Nephron (organoid): Measurements from ENCODE around the gene PTPRU.

ENCODE experiments used
- H3K27ac Mint-ChIP-seq, 3 experiments: 2 replicates each; pipeline ENCODE4 v1.8.0; 2020; ENCODE audit warnings: mixed read lengths in 3 of 3, mild to moderate bottlenecking in 2 of 3, moderate library complexity in 1 of 3
- H3K27me3 Mint-ChIP-seq: 2 replicates; pipeline ENCODE4 v1.8.0; 2021; ENCODE audit warnings: low read depth, mild to moderate bottlenecking, moderate library complexity, mixed read lengths
- H3K36me3 Mint-ChIP-seq: 2 replicates; pipeline ENCODE4 v1.8.0; 2020; ENCODE audit warnings: low read depth, mixed read lengths
- H3K4me1 Mint-ChIP-seq: 2 replicates; pipeline ENCODE4 v1.8.0; 2020; ENCODE audit warnings: mixed read lengths
- H3K4me3 Mint-ChIP-seq, 3 experiments: 2 replicates each; pipeline ENCODE4 v1.8.0; 2020; ENCODE audit warnings: mild to moderate bottlenecking in 3 of 3, mixed read lengths in 3 of 3, moderate library complexity in 2 of 3
- H3K9me3 Mint-ChIP-seq: 2 replicates; pipeline ENCODE4 v1.8.0; 2020; ENCODE audit warnings: mixed read lengths
- CTCF ChIP-seq, 3 experiments: fragments of 200-600 bp; sonication (generic); IDR thresholded peaks; one replicate each; pipeline ENCODE4 v1.5.0; 2021; ENCODE audit warnings: antibody characterized with exemption in 3 of 3; ENCODE audit not compliant: unreplicated experiment in 3 of 3

Gene PTPRU

GRCh38 chr1:29332204-29332603, 95.9 kb downstream of the PTPRU start:
- Mint-ChIP-seq H3K36me3 (peaks cover 3% of the 10 kb centered on the region), H3K4me1 (peaks cover 23% of the 10 kb centered on the region), H3K27me3 (peaks cover 10% of the 10 kb centered on the region), H3K4me3 (no peak overlapping the region), H3K27ac (peak overlapping the region in 2 of 3 experiments; percentile 7 to 20), H3K9me3 (no peaks in the 10 kb centered on the region)
- peak; percentile 25 to 37 (median 33) for TF ChIP-seq CTCF (IDR thresholded peaks at IDR 0.05; ENCODE audit: unreplicated experiment in 3 of 3)

- Mint-ChIP-seq H3K36me3 (no peaks in the 10 kb centered on the region), H3K4me3 (no peak overlapping the region), H3K9me3 (no peaks in the 10 kb centered on the region), H3K4me1 (peaks cover 23% of the 10 kb centered on the region), H3K27me3 (peaks cover 10% of the 10 kb centered on the region), H3K27ac (no peak overlapping the region)
- TF ChIP-seq CTCF (IDR thresholded peaks at IDR 0.05; ENCODE audit: unreplicated experiment in 3 of 3), result no peak
Measured at GRCh38 chr1:29333008-29333407, 96.7 kb downstream of the PTPRU start.

- no peak for TF ChIP-seq CTCF (IDR thresholded peaks at IDR 0.05; ENCODE audit: unreplicated experiment in 3 of 3)
- H3K4me1 Mint-ChIP-seq, result peaks cover 24% of the 10 kb centered on the region
- H3K36me3 Mint-ChIP-seq, result no peaks in the 10 kb centered on the region
- no peaks in the 10 kb centered on the region for H3K9me3 Mint-ChIP-seq
- H3K27me3 Mint-ChIP-seq, result peaks cover 5% of the 10 kb centered on the region
- H3K27ac Mint-ChIP-seq, result no peak overlapping the region
- H3K4me3 Mint-ChIP-seq, result no peak overlapping the region
Measured at GRCh38 chr1:29335573-29335972, 99.3 kb downstream of the PTPRU start.

- Mint-ChIP-seq H3K9me3 (no peaks in the 10 kb centered on the region), H3K27ac (peak overlapping the region in 2 of 3 experiments; percentile 8 to 13), H3K27me3 (peaks cover 11% of the 10 kb centered on the region), H3K36me3 (no peaks in the 10 kb centered on the region), H3K4me1 (peaks cover 22% of the 10 kb centered on the region), H3K4me3 (no peak overlapping the region)
- no peak for TF ChIP-seq CTCF (IDR thresholded peaks at IDR 0.05; ENCODE audit: unreplicated experiment in 3 of 3)
Measured at GRCh38 chr1:29338908-29339575, 102.7 kb downstream of the PTPRU start.

- Mint-ChIP-seq H3K27ac (no peak overlapping the region), H3K9me3 (no peaks in the 10 kb centered on the region), H3K4me3 (no peak overlapping the region), H3K4me1 (peaks cover 36% of the 10 kb centered on the region), H3K36me3 (no peaks in the 10 kb centered on the region), H3K27me3 (peaks cover 22% of the 10 kb centered on the region)
- TF ChIP-seq CTCF (IDR thresholded peaks at IDR 0.05; ENCODE audit: unreplicated experiment in 3 of 3), result peak in 1 of 3 experiments; percentile 28
Measured at GRCh38 chr1:29341936-29342335, 105.6 kb downstream of the PTPRU start.

GRCh38 chr1:29342351-29342750, 106.0 kb downstream of the PTPRU start:
- H3K9me3 Mint-ChIP-seq, result no peaks in the 10 kb centered on the region
- no peak for TF ChIP-seq CTCF (IDR thresholded peaks at IDR 0.05; ENCODE audit: unreplicated experiment in 3 of 3)

More at GRCh38 chr1:29342351-29342750, 106.0 kb downstream of the PTPRU start:
- no peak overlapping the region for H3K4me3 Mint-ChIP-seq
- H3K27ac Mint-ChIP-seq, result no peak overlapping the region
- peaks cover 38% of the 10 kb centered on the region for H3K4me1 Mint-ChIP-seq
- no peaks in the 10 kb centered on the region for H3K36me3 Mint-ChIP-seq
- peaks cover 22% of the 10 kb centered on the region for H3K27me3 Mint-ChIP-seq
